Chondrocyte (in vitro differentiated cells): ENCODE measurements around the gene HDAC4. TPM values are rescaled to one million over a fixed set of nuclear protein-coding genes. Genes with fewer than 3 reads are reported as not detected.

Source experiments
- DNase-seq: peaks from one replicate; pipeline ENCODE4 v3.0.0; 2021; ENCODE audit warnings: mixed read lengths, low spot score
- H3K27ac Mint-ChIP-seq: one replicate; pipeline ENCODE4 v1.8.0; 2021; ENCODE audit warnings: mild to moderate bottlenecking, moderate library complexity, mixed read lengths; ENCODE audit not compliant: unreplicated experiment
- H3K27me3 Mint-ChIP-seq: 2 replicates; pipeline ENCODE4 v1.8.0; 2021; ENCODE audit warnings: low read depth, mixed read lengths
- H3K36me3 Mint-ChIP-seq: 2 replicates; pipeline ENCODE4 v1.8.0; 2021; ENCODE audit warnings: low read depth, mixed read lengths
- H3K4me1 Mint-ChIP-seq: 2 replicates; pipeline ENCODE4 v1.8.0; 2021; ENCODE audit warnings: low read depth, mild to moderate bottlenecking, mixed read lengths
- H3K4me3 Mint-ChIP-seq: one replicate; pipeline ENCODE4 v1.8.0; 2021; ENCODE audit warnings: mild to moderate bottlenecking, moderate library complexity, mixed read lengths; ENCODE audit not compliant: unreplicated experiment
- H3K9me3 Mint-ChIP-seq: 2 replicates; pipeline ENCODE4 v1.8.0; 2021; ENCODE audit warnings: low read depth, mixed read lengths
- total RNA-seq: library from RNA; stranded (reverse); gene quantifications from 3 replicates; pipeline ENCODE4 v1.2.1, GENCODE V29; 2021
- TF ChIP-seq, protein P1 (sequence below): fragments of 200-600 bp; sonication (generic); IDR thresholded peaks from 2 replicates; pipeline ENCODE4 v1.5.0; 2021; ENCODE audit warnings: antibody characterized with exemption, mild to moderate bottlenecking, moderate library complexity

The HDAC4 gene
- total RNA-seq, 1 donor from 2014 or later, result 22.3 TPM

DNA sequence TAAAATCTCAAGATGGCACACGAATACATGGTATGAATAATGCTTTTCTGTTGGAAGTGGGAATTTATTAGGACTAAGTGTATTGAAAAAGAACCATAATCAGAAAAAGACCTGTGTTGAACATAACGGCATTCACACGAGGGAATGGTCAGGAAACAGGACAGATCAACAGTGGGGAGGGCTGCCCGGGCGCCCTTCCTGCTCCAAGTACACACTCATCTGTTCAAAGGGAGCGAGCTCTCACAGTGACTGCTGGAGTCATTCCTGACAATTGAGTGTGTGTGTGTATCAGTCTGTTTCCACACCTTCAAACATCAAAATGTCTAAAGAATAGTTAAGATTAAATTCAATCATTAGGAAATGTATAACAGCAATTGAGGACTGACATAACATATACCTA is 167.2 kb downstream of the HDAC4 start:
- Mint-ChIP-seq H3K27me3 (no peaks in the 10 kb centered on the region), H3K9me3 (no peaks in the 10 kb centered on the region), H3K4me3 (no peak overlapping the region), H3K36me3 (no peaks in the 10 kb centered on the region), H3K4me1 (peaks cover 4% of the 10 kb centered on the region), H3K27ac (no peak overlapping the region)
- TF ChIP-seq, protein P1, sequence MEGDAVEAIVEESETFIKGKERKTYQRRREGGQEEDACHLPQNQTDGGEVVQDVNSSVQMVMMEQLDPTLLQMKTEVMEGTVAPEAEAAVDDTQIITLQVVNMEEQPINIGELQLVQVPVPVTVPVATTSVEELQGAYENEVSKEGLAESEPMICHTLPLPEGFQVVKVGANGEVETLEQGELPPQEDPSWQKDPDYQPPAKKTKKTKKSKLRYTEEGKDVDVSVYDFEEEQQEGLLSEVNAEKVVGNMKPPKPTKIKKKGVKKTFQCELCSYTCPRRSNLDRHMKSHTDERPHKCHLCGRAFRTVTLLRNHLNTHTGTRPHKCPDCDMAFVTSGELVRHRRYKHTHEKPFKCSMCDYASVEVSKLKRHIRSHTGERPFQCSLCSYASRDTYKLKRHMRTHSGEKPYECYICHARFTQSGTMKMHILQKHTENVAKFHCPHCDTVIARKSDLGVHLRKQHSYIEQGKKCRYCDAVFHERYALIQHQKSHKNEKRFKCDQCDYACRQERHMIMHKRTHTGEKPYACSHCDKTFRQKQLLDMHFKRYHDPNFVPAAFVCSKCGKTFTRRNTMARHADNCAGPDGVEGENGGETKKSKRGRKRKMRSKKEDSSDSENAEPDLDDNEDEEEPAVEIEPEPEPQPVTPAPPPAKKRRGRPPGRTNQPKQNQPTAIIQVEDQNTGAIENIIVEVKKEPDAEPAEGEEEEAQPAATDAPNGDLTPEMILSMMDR, result no peak
- DNase-seq, result no peak

DNA sequence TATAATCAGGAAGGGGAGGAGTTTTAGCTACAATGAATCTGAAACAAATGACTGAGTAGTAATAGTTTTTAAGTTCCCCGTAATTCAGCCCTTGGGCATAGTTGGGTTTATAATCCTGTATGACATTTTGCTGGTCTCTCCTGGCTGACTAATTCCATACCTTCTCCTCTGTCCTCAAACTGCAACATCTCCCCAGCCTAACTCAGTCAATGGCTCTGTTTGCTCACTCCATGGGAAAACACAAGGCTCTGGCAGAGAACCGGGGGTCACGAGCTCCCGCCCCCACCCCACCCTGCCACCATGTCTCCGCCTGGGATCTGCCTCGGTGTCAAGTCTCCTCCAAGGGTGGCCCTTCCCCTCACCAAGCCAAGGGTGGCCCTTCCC is 168.6 kb downstream of the HDAC4 start:
- no peak for DNase-seq
- H3K4me1 Mint-ChIP-seq, result peaks cover 11% of the 10 kb centered on the region
- H3K4me3 Mint-ChIP-seq, result no peak overlapping the region
- TF ChIP-seq, protein P1, result no peak
- H3K27ac Mint-ChIP-seq, result no peak overlapping the region
- no peaks in the 10 kb centered on the region for H3K36me3 Mint-ChIP-seq
- H3K27me3 Mint-ChIP-seq, result no peaks in the 10 kb centered on the region
- H3K9me3 Mint-ChIP-seq, result no peaks in the 10 kb centered on the region

DNA sequence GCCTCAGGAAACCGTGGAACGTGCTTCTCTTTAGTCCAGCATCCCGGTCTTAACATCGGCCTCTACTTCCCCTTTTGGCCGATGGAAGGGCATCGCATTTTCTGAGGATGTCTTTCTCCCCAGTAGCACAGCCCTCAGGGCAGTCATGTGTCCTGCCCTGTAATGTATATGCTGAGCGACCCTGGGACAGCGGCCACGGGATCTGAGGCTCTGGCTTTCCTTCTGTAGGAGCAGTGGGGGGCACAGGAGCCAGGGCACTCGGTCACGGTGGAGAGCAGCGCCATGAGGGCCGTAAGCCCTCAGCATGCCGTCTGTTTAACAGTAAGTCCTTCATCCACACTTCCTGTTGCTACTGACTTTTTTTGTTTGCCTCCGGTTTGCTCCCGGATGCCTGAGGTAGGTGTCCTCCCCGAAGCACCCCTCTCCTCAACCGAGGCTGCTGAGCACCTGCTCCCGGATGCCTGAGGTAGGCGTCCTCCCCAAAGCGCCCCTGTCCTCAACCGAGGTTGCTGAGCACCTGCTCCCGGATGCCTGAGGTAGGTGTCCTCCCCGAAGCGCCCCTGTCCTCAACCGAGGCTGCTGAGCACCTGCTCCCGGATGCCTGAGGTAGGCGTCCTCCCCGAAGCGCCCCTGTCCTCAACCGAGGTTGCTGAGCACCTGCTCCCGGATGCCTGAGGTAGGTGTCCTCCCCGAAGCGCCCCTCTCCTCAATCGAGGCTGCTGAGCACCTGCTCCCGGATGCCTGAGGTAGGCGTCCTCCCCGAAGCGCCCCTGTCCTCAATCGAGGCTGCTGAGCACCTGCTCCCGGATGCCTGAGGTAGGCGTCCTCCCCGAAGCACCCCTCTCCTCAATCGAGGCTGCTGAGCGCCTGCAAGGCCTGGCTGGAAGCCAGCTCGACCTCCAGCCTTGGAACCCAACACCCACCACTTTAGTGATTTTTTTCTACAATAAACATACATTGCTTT is 169.3 kb downstream of the HDAC4 start:
- DNase-seq, result no peak
- TF ChIP-seq, protein P1, result no peak
- Mint-ChIP-seq H3K27me3 (no peaks in the 10 kb centered on the region), H3K27ac (no peak overlapping the region), H3K36me3 (no peaks in the 10 kb centered on the region), H3K4me1 (peaks cover 17% of the 10 kb centered on the region), H3K4me3 (no peak overlapping the region), H3K9me3 (no peaks in the 10 kb centered on the region)

DNA sequence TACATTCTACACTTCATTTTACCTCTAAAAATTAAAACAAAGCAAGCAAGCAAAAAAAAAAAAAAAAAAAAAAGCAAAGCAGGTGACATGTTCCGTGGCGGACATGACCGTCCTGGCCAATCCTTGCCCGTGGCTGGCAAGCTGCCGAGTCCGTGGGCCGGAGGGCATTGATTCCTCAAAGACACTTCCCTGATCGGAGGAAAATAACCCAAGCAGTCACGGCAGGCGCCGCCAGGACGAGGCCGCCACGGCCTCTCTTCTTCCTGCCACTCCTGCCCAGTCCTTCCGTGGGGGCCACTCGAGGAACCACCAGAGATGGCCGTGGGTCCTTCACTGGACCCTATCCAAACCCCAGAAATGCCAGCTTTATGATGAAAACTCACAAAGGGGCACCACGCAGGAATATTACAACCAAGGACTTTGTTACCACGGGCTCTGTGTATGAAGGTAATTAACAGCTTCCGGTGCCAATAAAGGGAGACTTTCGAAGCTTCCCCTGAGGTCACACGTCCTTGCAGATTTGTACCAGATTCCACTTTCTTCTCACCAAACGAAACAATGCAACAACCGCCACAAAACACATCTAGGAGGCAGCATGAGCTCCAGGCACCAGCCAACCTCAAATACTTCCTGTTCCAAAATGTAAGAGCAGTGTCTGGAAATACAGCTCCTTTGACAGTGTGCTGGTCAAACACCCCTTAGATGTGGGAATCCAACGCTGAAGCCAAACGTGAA is 170.3 kb downstream of the HDAC4 start:
- no peaks in the 10 kb centered on the region for H3K9me3 Mint-ChIP-seq
- no peak overlapping the region for H3K27ac Mint-ChIP-seq
- H3K27me3 Mint-ChIP-seq, result no peaks in the 10 kb centered on the region
- H3K4me3 Mint-ChIP-seq, result no peak overlapping the region
- TF ChIP-seq, protein P1, result no peak
- no peak for DNase-seq
- H3K36me3 Mint-ChIP-seq, result no peaks in the 10 kb centered on the region
- H3K4me1 Mint-ChIP-seq, result peaks cover 27% of the 10 kb centered on the region

DNA sequence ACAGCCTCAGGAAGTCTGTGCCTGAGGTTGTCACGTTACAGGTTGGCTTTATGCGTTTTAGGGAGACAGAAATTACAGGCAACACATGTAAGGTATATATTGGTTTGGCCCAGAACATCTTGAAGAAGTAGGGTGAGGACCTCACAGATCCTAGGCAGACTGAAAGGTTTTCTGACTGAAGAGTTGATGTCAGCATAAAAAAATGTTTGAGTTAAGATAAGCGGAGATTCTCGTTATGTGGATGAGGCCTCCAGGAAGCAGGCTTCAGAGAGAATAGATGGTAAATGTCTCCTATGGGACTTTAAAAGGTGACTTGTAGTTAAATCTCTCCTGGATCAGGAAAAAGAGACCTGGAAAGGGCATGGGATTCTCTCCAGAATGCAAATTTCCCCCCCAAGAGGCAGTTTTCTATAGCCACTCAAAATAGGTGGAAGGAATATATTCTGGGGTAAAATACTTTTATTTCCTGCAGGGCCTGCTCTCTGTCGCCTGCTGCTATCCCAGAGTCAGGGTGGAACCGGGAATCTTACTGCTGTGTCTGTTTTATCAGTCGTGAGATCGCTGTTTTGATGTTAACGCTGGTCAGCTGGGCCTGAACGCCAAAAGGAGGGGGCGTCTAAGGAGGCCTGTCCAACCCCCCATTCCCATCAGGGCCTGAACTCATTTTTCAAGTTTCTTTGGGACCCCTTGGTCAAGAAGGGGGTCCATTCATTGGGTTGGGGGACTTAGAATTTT is 171.1 kb downstream of the HDAC4 start:
- DNase-seq, result no peak
- no peaks in the 10 kb centered on the region for H3K36me3 Mint-ChIP-seq
- TF ChIP-seq, protein P1, result no peak
- H3K4me3 Mint-ChIP-seq, result no peak overlapping the region
- H3K9me3 Mint-ChIP-seq, result no peaks in the 10 kb centered on the region
- H3K4me1 Mint-ChIP-seq, result peaks cover 32% of the 10 kb centered on the region
- H3K27ac Mint-ChIP-seq, result no peak overlapping the region
- H3K27me3 Mint-ChIP-seq, result no peaks in the 10 kb centered on the region
